HG03442 (cell line): Measurements from ENCODE around the gene EXOG.

Source experiments
- ATAC-seq: cut with Tn5 transposase; IDR thresholded peaks from one replicate; pipeline ENCODE4 v1.9.1; 2021; ENCODE audit warnings: mild to moderate bottlenecking, moderate library complexity; ENCODE audit not compliant: unreplicated experiment

Gene EXOG

GRCh38 chr3:38472342-38472741, 23.8 kb upstream of the EXOG start:
- ATAC-seq: no peak

DNA sequence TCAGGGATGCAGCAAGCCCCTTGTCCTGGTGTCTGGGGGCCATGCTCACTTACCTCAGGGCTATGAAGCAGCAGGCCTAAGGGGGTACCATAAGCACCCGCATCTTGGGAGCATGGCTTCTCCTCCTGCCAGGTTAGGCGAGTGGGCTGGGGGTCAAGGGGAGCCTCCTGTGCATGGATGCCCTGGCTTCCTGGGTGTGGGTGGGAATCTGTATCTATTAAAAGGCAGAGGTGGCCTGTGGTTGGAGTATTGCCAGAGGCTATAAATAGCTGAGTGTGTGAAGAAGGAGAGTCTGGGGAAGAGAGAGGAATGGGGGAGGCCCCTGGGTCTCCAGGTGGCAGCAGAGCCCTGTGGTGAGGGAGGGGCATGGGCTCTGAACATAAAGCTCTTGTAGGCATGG, 22.9 kb upstream of the EXOG start:
- no peak for ATAC-seq

GRCh38 chr3:38474928-38475605, 21.1 kb upstream of the EXOG start:
- no peak for ATAC-seq

DNA sequence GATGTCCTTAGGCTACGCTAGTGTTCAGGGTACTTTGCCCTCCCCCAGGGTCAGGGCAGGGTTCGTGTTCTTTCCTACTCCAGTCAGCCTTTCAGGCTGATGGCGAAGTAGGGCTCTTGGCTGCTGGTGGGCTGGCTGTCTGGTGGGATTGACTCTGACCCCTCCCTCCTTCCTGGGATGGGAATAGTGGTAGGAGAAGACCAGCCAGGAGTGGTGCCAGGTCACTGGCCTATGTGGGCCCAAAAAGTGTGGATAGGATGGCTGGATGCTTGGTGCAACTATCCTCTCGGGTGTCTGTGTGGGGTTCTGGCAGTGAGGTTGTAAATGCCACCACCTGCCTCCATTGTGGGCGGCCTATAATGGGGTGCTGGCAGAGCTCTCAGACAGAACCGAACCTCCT, 20.4 kb upstream of the EXOG start:
- no peak for ATAC-seq

- no peak for ATAC-seq
Measured at GRCh38 chr3:38476157-38476756, 19.9 kb upstream of the EXOG start.

DNA sequence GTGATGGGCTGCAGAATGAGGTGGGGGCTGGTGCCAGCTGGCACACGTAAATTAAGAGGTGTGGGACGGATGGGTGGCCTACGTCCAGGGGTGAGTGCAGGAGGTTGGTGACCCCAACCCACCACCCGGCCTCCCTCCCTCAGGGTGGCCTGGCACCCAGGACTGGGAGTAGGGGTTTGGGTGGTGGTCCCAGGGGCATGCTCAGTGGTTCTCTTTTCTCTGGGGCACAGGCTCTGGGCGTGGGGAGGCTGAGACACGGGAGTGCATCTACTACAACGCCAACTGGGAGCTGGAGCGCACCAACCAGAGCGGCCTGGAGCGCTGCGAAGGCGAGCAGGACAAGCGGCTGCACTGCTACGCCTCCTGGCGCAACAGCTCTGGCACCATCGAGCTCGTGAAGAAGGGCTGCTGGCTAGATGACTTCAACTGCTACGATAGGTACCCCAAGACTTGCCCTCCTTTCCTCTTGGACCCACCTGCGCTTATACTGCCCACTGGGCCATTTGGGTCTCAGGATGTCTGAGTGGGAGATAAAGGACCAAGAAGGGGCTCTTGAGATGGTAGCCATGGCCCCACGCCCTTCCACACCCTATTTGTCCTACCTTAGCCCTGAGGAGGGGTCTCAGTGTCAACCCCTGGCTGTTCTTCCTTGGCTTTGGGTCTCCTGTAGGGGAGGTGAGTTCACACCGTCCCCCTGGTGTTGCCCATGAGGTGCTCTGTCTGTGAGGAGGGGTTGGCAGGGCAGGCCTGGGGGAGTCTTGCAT, 18.9 kb upstream of the EXOG start:
- no peak for ATAC-seq

DNA sequence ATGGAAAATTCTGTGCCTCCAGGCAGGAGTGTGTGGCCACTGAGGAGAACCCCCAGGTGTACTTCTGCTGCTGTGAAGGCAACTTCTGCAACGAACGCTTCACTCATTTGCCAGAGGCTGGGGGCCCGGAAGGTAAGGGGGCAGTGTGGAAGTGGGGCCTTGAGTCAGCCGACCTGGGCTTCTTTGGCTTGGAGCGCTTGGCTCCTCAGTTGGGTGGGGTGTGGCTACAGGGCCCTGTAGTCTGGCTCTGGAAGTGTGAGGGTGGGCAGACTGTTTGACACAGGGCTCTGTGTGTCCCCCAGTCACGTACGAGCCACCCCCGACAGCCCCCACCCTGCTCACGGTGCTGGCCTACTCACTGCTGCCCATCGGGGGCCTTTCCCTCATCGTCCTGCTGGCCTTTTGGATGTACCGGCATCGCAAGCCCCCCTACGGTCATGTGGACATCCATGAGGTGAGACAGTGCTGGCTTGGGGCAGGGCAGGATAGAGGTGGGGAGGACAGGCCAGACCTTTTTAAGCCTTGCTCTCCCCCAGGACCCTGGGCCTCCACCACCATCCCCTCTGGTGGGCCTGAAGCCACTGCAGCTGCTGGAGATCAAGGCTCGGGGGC, 18.2 kb upstream of the EXOG start:
- ATAC-seq: no peak

DNA sequence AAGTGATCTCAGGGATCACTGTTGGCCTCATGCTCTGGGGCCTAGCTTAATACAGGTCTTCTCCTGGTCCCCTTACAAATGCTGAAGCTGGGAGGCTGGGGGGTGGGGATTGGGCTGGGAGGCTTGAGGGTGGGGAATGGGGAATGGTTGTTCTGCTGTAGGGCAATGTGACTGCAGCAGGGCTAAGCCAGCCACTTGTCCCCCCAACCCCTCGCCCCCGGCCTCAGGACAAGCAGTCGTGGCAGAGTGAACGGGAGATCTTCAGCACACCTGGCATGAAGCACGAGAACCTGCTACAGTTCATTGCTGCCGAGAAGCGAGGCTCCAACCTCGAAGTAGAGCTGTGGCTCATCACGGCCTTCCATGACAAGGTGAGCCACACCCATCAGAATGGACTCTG, 17.2 kb upstream of the EXOG start:
- ATAC-seq: no peak

- ATAC-seq: peak; percentile 72
Measured at GRCh38 chr3:38479431-38480092, 16.6 kb upstream of the EXOG start.

DNA sequence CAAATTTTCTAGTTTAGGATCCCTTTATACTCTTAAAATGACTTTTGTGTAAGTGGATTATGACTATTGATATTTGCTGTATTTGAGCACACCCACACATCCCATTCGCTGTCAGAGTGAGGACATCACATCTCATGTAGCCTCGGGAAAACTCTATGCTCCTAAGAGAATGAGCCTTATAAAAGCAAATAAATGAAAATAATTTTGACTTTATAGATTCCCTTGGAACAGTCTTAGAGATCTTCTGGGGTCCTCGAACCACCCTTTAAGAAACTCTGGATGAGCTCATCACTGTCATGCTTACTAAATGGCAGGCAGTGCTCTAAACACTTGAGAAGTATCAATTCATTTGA, 16.1 kb upstream of the EXOG start:
- no peak for ATAC-seq

DNA sequence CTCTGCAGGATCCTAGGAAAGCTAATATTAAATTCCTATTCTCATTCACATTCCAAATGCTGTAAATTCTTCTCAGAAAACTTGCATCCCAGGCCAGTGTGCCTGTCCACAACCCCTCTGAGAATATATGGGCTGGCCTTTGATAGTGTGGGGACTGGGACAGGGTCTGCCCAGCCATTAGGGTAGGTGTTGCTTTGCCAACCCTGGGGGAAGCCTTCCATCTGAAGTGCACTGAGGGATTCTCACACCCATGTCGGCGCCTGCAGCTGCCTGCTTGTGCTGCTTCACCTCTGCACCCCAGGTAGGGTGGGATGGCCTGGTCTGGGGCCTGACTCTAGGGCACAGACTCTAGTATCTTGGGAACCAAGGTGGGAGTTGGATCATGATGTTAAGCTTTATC, 15.2 kb upstream of the EXOG start:
- ATAC-seq: no peak

- no peak for ATAC-seq
Measured at GRCh38 chr3:38482951-38483350, 13.2 kb upstream of the EXOG start.

DNA sequence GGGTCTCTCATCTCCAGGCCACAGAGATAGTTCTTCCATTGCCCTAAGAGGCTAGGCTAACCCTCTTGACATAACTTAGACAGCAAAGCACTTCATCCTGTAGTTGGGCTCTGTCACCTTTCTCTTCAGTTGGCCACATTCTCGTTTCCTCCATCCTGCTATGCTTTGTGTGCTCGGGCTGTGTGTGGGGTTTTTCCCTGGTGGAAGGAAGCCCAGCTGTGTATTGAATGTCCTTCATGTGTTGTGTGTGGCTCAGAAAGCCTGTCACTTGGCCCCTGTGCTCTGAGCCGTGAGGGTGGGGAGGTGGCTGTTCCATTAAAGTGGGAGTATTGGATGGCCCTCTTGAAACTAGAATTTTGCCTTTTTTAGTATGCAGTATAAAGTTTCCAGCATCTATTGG, 8.8 kb upstream of the EXOG start:
- ATAC-seq: peak; percentile 94

DNA sequence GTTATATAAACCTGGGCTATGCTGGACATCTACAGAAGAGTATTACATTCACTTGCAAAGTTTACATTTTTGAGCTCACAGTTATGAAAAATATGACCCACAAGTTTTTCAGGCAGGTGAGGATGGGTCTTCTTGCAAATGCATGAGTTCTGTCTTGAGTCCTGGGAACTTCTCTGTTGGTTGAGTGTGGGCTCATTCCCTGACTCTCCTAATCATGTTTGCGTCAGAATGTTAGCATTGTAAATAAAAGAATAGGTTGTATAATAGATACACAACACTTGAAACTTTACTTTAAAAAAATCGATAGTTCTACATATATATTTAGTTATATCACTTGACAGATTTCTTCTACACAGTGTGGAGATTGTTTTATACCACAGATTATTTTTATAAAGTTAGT, 7.2 kb upstream of the EXOG start:
- no peak for ATAC-seq

DNA sequence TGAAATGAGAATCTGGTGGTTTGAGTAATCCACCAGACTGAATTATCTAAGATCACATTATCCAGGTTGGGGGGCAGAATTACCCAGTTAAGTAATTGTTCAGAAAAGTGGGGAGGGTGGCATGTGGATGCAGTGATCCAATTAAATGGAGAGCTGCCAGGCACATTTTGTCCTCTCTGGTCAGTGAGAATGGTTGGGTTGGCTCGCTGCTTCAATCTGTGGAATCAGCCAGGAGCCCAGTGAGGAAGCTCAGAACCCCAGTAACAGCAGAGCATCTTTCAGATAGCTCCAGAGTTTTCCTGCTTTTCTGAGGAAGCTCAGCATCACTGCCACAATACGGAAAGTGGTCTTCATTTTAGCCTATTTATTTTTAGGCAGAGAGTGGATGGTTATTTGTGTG, 6.4 kb upstream of the EXOG start:
- ATAC-seq: no peak

DNA sequence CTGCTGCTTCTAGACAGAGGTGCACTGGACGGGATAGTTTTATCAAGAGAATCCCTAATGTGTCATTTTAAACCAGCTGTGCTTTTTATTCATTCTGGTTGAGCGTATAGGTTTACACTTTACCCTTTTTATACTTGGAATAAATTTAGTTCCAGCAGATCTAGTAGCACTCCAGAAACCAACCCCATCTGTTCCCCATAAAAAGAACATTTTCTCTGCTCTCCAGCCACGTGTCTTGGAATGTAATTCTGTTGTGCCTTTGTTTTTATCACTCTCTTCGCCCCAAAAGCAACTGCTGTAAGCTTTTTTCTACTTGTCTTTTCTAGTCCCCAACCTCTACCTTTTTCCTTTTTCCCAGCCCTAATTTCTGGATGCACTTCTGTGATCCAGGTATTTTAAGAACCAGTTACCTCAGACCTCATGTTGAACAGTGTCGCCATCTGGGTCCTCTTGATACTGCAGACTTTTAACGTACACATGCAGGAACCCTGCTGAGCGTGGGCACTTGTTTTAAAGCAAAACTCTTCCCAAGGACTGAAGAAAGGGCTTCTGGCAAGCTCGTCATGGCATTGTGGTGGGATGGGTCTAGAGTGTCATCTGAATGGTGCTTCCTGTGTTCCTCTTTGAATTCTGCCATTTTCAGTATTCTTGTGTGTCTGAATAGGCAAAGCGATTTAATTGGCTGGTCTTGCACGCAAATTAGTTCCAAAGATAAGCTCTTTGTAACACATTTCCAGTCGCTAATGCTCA, 5.7 kb upstream of the EXOG start:
- ATAC-seq: no peak

- no peak for ATAC-seq
Measured at GRCh38 chr3:38491215-38491614, 4.9 kb upstream of the EXOG start.

- no peak for ATAC-seq
Measured at GRCh38 chr3:38493031-38493430, 3.1 kb upstream of the EXOG start.

DNA sequence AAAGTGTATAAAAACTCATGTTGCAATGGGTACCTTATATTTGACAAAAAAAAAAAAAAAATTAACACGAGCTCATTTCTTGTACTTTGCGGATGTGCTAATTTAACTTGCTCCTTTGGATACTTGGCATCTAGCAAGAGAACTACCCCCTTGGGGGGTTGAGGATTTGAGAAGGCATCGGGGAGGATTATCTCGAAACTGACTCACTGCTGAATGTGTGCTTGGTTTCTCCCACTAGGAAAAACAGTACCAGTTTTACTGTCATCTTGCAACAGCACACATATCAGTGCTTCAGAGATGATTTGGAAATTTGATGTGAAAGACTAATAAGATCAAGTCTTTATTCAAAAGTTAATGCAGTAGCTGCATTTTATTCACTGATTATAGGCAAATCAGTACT, 891 bp downstream of the EXOG start:
- ATAC-seq: no peak

GRCh38 chr3:38500688-38501417, 4.7 kb downstream of the EXOG start:
- ATAC-seq: no peak
